A549 (cell line): Measurements from ENCODE around the gene NKIRAS1.

Source experiments
- CEBPB ChIP-seq, 2 experiments: fragments of >200 bp in 1 of 2; sonication (Bioruptor Twin) in 1 of 2; formaldehyde crosslinking in 1 of 2; IDR thresholded peaks; 2 replicates each; pipeline ENCODE4 v1.6.1; 2012 to 2016
- ESRRA ChIP-seq: fragments of 150-350 bp; IDR thresholded peaks from 2 replicates; pipeline ENCODE4 v1.6.1; 2014; ENCODE audit warnings: mild to moderate bottlenecking, low read length, borderline replicate concordance
- FOSL2 ChIP-seq, 2 experiments: fragments of 450-650 bp in 1 of 2; fragments of >200 bp in 1 of 2; sonication (Bioruptor Twin) in 1 of 2; formaldehyde crosslinking; IDR thresholded peaks; 2 replicates each; pipeline versions ENCODE4 v1.5.0 to v1.6.1; 2016 to 2020; ENCODE audit warnings: mild to moderate bottlenecking in 1 of 2, moderate library complexity in 1 of 2
- HDAC2 ChIP-seq: fragments of 200-600 bp; sonication (generic); IDR thresholded peaks from 2 replicates; pipeline ENCODE4 v1.6.1; 2016
- MAZ ChIP-seq: fragments of 150-350 bp; IDR thresholded peaks from 2 replicates; pipeline ENCODE4 v1.6.1; 2014; ENCODE audit warnings: antibody characterized with exemption, low read depth, low read length, borderline replicate concordance
- POLR2A ChIP-seq: IDR thresholded peaks from 2 replicates; pipeline ENCODE4 v1.6.1; 2012; ENCODE audit warnings: mild to moderate bottlenecking, low read length
- POLR2AphosphoS2 ChIP-seq: conservative IDR thresholded peaks from 2 replicates; pipeline ENCODE4 v1.6.1; 2012; ENCODE audit warnings: low read length, improper control_type of control experiment, inconsistent platforms
- RAD21 ChIP-seq, 2 experiments: fragments of >200 bp in 1 of 2; sonication (Bioruptor Twin) in 1 of 2; formaldehyde crosslinking in 1 of 2; IDR thresholded peaks in 1 of 2; conservative IDR thresholded peaks in 1 of 2; 2 replicates in 1 of 2; 3 replicates in 1 of 2; pipeline ENCODE4 v1.6.1; 2012 to 2018; ENCODE audit warnings: inconsistent platforms in 1 of 2
- RFX5 ChIP-seq: fragments of 450-650 bp; IDR thresholded peaks from 2 replicates; pipeline ENCODE4 v1.7.1; 2014; ENCODE audit warnings: antibody characterized with exemption, mild to moderate bottlenecking, moderate library complexity
- TFCP2L1 ChIP-seq: fragments of 250-450 bp; sonication (Bioruptor Pico); IDR thresholded peaks from 2 replicates; pipeline ENCODE4 v1.5.0; 2021; ENCODE audit warnings: mild to moderate bottlenecking
- TP53 ChIP-seq: fragments of 250-450 bp; sonication (Bioruptor Pico); IDR thresholded peaks from 2 replicates; pipeline ENCODE4 v1.5.0; 2021; ENCODE audit warnings: mild to moderate bottlenecking, moderate library complexity
- TF ChIP-seq, protein P1 (sequence below): fragments of >200 bp; sonication (Bioruptor Twin); formaldehyde crosslinking; IDR thresholded peaks from 3 replicates; pipeline ENCODE4 v1.5.1; 2016
- TF ChIP-seq, protein P2 (sequence below): fragments of 150-350 bp; IDR thresholded peaks from 2 replicates; pipeline ENCODE4 v1.6.1; 2014; ENCODE audit warnings: low read depth, mild to moderate bottlenecking, low read length
- TF ChIP-seq, protein P3 (sequence below): fragments of >200 bp; sonication (Bioruptor Twin); formaldehyde crosslinking; IDR thresholded peaks from 3 replicates; pipeline ENCODE4 v1.6.1; 2016

DNA sequence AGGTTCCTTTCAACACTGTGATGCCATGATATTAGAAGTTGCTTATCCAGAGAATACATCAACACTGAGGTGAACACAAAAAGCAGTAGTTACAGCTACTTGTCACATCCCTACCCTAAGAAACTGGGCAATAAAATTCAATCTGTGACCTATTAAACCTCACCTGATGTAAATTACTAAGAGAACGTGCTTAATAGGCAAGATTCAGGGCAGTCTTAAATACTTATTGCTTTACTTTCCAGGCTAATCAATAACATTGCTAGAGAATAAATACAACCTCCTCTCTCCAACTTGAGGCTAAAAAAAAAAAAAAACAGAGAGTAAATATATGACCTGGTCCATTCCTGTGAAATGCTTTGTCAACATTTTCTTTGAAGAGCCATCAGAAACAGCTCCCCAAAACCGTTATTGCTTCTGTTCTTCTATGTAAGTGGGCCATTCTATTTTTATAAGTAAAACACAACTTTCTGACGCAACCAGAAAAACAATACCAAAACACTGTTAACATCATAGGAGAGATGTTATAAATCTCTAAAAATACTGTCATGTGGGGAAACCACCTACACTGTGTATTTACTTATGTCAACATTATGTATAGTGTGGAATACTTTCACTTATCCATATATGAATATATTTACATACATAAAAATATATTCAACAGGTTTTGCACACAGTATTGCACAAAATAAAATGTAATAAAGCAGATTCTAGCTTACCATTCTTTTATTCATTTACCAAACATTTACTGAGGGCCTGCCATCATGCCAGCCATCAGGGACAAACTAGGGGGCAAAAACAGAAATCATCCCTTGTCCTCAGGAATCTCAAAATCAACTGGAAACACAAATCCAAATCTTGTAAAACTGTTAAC, 2.7 kb downstream of the NKIRAS1 start:
- TF ChIP-seq MAZ (no peak), POLR2A (no peak), CEBPB (IDR thresholded peaks at IDR 0.05) (no peak), RAD21 (conservative IDR thresholded peaks at IDR 0.05 in 1 of 2, IDR thresholded peaks at IDR 0.05 in 1 of 2) (no peak), RFX5 (no peak), TP53 (CRISPR knock-in tag) (no peak), HDAC2 (no peak), FOSL2 (IDR thresholded peaks at IDR 0.05) (no peak), FOSL2 (CRISPR knock-in tag; IDR thresholded peaks at IDR 0.05) (no peak), TFCP2L1 (no peak), ESRRA (no peak), POLR2AphosphoS2 (no peak)
- TF ChIP-seq, protein P1, sequence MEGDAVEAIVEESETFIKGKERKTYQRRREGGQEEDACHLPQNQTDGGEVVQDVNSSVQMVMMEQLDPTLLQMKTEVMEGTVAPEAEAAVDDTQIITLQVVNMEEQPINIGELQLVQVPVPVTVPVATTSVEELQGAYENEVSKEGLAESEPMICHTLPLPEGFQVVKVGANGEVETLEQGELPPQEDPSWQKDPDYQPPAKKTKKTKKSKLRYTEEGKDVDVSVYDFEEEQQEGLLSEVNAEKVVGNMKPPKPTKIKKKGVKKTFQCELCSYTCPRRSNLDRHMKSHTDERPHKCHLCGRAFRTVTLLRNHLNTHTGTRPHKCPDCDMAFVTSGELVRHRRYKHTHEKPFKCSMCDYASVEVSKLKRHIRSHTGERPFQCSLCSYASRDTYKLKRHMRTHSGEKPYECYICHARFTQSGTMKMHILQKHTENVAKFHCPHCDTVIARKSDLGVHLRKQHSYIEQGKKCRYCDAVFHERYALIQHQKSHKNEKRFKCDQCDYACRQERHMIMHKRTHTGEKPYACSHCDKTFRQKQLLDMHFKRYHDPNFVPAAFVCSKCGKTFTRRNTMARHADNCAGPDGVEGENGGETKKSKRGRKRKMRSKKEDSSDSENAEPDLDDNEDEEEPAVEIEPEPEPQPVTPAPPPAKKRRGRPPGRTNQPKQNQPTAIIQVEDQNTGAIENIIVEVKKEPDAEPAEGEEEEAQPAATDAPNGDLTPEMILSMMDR, result no peak
- TF ChIP-seq, protein P2, sequence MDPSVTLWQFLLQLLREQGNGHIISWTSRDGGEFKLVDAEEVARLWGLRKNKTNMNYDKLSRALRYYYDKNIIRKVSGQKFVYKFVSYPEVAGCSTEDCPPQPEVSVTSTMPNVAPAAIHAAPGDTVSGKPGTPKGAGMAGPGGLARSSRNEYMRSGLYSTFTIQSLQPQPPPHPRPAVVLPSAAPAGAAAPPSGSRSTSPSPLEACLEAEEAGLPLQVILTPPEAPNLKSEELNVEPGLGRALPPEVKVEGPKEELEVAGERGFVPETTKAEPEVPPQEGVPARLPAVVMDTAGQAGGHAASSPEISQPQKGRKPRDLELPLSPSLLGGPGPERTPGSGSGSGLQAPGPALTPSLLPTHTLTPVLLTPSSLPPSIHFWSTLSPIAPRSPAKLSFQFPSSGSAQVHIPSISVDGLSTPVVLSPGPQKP, result no peak
- TF ChIP-seq, protein P3, sequence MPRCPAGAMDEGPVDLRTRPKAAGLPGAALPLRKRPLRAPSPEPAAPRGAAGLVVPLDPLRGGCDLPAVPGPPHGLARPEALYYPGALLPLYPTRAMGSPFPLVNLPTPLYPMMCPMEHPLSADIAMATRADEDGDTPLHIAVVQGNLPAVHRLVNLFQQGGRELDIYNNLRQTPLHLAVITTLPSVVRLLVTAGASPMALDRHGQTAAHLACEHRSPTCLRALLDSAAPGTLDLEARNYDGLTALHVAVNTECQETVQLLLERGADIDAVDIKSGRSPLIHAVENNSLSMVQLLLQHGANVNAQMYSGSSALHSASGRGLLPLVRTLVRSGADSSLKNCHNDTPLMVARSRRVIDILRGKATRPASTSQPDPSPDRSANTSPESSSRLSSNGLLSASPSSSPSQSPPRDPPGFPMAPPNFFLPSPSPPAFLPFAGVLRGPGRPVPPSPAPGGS, result no peak
